ENCODE measurements around the gene COL5A1.
"Not testable (repeated sequence)": the region's sequence is repeated elsewhere in the genome, so short reads cannot be mapped to it uniquely, and the experiment has no call there.

COL5A1 gene

DNA sequence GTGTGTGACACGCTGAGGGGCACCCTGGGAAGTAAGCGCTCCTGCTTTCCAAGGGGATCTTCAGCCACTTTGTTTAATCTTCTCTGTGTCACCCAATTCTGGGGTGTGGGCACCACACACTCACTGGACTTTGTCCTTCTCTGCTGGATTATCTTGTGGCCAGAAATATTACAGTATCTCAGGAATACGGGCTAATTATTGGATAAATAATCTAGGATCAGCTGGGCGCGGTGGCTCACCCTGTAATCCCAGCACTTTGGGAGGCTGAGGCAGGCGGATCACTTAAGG is 50.9 kb downstream of the COL5A1 start:
- DNase-seq (ENCODE audit: low spot score) = no peak

DNA sequence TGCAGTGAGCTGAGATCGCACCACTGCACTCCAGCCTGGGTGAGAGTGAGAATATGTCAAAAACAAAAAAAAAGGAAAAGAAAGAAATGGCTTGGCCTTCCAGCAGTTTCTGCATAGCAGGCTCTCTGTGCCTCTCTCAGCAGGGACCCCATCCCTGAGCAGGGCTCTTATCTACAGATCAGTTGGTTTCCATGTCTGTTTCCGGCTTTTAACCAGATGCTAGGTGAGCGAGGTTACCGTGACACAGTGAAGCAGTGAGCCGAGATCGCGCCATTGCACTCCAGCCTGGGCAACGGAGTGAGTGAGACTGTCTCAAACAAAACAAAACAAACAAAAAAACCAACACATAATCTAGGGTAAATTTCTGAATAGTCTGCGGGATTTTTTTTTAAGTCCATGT is 51.4 kb downstream of the COL5A1 start:
- no peak for DNase-seq (ENCODE audit: low spot score)

DNA sequence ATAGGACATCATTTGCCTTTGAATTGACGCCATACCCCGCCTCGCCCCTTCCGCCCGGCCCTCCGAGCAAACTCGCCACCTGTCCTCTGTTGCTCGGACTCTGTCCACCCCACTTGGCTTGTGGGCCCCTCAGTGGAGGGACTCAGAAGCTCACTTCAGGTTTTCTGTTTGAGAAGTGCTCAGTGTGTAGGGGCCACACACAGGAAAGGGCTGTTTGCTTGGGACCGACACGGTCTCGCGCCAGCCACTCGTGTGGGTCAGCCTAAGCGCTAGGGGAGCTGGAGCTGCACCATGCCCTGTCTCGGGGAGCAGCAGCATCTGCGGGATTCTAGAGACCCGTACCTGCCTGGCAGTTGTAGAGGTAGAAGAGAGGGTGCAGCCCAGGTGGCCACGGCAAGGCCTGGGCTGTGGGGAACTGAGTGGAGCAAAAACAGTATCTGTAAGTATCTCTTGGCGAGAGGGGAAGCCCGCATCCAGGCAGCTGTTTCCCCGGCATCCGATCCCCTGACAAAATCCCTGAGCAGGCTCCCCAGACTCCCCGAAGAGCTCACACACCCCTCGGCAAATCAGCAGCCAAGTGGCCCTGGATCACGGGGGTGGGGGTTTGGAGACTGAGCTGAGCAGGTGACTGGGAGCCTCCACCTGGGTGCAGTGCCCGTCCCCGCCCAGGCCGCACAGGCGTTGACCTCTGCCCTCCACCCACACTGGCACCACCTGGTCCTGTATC is 52.2 kb downstream of the COL5A1 start:
- no peak for DNase-seq (ENCODE audit: low spot score)

DNA sequence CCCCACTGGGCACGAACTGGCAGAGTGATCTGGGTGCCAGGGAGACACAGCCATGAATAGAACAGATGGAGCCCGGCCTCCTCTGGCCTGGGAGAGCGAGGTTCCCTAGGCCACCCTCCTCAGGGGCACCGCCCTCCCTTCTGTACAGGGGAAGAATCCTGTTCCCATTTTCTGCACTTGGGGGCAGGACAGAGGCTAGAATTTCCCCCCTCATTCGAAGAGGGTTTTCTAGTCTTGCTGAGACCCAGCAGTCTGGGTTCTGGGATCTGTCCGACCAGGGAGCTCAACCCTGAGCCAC is 52.7 kb downstream of the COL5A1 start:
- DNase-seq (ENCODE audit: low spot score) = no peak

DNA sequence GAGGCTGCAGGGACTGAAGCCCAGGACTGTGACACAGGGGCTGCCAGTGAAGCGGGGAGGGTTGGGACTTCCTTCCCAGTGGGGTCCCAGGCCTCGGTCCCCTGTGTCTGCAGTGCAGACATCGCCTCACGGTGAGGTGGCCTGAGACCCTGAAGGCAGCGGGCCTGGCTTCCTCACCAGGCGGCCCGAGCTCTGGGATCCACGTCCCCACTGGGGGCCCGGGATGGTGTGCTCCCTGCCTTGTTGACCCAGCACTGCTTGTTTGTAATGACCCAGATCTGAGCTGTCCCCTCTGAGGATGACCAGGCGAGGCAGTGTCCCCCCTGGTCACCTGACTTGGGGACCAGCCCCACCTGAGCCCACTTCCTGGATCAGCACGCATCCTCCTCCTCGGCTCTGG is 53.1 kb downstream of the COL5A1 start:
- no peak for DNase-seq (ENCODE audit: low spot score)

DNA sequence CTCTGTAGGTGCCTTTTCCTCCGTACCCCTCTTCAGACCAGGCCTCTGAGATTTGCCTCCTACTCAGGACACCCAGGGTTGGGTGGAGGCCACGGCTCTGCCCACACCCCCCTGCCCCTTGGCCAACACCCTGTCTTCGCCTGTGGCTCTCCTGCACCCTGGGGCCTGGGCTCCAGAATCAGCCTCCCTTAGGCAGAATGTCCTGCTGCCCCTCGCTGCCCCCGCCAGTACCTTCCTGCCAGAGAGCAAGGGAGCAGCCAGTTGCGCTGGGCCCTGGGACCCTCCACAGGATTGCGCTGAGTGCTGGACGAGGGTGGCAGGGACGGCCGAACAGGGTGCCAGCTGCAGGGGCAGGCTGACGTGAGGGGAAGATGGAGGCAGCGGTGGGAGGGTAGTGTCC is 53.5 kb downstream of the COL5A1 start:
- DNase-seq (ENCODE audit: low spot score) = no peak

DNA sequence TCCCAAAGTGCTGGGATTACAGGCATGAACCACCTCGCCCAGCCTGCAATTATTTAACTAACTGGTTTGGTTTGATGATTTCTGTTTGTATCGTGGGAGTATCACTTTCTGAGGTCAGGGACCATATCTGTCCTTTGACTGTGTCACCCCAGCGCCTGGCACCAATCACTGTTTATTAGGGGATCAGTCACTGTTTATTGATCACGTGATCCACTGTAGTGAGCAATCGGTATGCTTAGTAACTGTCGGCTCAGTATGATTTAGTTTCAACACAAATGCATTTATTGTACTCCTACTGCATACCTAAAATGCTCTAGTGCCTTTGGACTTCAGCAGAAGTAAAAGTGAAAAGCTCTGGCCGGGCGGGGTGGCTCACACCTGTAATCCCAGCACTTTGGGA is 54.8 kb downstream of the COL5A1 start:
- DNase-seq (ENCODE audit: low spot score) = no peak

DNA sequence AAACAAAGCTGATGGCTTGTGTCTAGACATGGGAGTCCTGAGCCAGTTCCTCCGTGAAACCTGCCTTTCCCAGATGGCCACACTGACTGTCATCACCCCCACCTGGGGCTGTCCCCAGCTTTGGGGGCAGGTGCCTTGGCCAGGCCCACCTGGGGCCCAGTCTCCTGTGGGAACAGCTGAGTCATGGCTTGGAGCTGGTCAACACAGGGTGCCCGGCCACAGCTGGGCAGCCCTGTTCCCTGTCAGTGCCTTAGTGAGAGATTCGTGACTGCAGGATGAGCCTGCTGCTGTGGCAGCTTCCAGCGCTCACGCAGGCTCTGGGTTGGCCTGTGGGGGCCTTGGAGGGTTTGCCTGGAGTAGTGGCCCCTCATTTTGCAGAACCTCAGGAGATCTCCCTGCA is 56.5 kb downstream of the COL5A1 start:
- no peak for DNase-seq (ENCODE audit: low spot score)

DNA sequence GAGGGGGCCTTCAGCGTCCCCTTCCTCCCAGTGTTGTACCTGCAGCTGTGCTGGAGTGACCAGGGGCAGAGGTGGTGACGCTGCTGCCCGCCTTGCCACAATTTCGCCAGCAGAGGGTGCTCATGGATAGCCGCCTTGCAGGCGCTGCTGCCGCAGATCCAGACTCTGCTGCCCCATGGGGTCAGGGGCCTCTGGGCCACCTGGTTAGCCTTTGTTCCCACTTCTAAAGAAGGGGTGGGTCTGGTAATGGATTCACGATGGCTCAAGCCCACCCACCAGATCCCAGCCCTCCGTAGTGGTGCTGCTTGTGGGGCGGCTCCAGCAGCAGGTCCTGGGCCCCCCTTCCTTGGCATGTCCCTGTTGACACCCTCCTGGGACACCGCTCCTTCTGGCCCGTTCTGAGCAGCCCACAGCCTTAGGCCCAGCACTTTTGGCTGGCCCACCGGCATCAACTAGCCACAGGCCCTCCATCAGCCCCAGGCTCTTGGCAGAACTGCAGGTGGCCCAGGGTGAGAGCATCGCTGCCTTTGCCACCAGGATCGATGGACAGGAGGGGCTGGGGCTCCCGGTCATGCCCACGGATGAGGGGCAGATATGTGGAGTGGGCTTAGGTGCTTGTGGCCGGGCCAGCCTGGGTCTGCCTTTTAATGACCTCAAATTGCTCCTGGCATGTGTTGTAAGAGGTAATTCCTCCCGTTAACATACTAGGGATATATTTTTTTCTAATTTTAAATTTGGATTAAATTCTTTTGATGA is 57.2 kb downstream of the COL5A1 start:
- DNase-seq (ENCODE audit: low spot score) = peak; percentile 82

DNA sequence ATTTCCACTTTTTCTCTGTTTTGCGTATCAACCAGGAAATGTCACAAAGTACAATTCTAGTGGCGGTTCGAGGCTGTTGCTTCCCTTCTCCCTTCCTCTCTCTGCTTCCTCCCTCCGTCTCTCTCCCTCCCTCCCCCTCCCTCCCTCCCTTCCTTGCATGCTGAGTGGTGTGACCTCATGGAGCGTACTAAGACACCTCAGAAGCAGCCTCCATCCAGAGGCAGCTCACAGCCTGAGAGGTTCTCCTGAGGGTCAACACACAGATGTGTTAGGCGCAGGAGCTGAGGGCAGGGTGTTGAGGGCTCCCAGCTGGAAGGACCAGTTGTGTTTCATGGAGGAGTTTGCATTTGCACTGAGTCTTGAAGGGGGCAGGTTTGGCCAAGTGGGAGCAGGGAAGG is 57.7 kb downstream of the COL5A1 start:
- no peak for DNase-seq (ENCODE audit: low spot score)

DNA sequence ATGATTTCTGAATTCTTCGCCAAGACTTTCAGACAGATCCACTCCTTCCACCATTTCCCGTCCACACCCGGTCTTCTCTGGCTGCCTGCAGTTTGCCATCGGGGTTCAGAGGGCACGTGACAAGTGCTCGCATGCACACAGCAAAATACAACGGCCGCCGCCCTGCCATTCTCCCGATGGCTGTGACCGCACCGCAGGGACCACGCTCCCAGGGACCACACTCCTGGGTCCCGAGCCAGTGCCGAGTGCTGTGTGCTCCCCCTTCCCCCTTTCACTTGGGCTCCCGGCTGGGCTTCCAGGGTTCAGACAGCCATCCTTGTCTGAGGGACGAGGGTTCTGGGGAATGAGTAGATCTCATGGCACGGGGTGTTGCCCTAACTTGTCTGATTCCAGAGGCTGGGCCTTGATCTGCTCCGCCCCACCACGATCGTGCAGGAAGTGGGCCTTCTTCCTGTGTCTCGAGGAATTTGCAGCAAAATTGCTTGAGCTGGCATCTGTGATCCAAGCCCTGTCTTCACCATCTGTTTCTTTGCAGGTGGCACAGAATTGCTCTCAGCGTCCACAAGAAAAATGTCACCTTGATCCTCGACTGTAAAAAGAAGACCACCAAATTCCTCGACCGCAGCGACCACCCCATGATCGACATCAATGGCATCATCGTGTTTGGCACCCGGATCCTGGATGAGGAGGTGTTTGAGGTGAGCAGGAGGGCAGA is 59.2 kb downstream of the COL5A1 start:
- DNase-seq (ENCODE audit: low spot score) = no peak

DNA sequence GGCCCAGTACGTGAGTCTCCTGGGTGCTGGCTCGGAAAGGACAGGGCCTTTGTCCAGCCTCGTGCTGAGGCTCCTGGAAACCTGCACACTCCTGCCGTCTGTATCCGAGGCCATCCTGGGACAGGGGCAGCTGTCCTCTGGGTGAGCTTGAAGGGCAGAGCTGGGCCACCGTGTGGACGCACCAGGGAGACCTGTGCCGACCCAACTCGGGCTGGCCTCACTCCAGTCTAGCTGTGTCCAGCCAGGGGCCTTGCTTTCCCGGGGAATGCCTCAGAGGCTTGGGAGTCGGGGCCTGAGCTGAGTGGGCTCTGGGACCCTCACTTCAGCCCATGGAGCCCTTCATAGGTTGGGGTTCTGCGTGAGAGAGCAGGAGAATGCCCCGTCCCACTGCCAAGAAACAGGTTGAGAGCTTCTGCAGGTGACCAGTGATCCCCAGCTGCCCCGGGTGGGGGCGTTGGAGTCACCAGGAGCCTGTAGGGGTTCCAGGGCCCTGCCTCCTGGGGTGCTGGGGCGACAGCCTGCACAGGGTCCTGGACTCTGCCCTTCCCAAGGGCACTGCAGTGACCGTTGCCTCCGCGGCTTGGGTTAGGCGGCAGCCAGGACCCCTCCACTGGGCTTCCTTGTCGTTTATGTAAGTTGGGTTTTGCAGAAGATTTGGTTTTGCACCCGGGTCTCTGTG is 60.1 kb downstream of the COL5A1 start:
- DNase-seq (ENCODE audit: low spot score) = no peak

DNA sequence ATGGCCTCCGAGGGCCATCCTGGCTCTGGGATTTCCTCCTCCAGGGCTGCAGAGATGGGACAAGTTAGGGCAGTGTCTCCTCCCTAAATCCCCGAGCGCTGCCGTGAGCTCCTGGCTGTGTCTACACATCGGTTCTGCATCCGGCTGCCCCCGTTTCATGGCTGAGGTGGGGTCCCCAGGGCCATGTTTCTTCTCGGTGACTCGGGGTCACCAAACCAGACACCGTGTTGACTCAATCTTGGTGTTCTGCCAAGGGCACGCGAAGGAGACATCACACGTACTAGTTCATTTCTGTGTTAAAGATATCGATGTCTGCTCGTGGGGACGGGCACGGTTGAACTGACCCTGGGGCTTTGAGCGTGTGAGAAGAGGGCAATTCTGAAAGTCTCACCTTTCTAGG is 60.7 kb downstream of the COL5A1 start:
- no peak for DNase-seq (ENCODE audit: low spot score)

DNA sequence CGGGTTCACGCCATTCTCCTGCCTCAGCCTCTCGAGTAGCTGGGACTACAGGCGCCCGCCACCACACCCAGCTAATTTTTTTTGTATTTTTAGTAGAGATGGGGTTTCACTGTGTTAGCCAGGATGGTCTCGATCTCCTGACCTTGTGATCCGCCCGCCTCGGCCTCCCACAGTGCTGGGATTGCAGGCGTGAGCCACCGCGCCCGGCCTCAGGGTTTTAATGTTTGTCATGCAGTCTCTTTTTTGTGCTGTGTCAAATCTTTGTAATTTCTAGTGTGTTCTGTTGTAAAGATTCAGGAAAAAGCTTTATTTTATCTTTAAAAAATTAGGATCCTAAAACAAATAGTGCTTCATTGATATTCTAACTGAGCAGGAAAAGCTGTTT is 62.1 kb downstream of the COL5A1 start:
- DNase-seq (ENCODE audit: low spot score) = not testable (repeated sequence)

DNA sequence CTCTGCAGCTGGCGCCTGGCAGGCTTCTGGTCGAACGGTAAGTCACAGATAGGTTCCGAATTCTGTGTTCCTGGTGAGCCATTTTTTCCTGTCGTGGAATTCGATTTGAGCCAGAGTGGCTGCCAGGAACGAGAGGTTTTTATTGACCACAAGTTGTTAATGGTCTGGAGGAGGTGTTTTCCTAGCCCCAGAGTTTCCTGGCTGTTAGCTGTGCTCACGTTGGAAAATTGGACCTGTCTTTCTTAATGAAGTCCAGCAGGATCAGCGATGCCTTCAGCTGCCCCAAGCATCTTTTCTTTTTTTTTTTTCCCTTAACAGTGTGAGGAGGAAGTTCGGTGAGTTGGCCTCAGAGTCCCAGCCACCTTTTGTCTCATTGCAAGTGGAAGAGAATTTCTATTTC is 62.9 kb downstream of the COL5A1 start:
- no peak for DNase-seq (ENCODE audit: low spot score)

DNA sequence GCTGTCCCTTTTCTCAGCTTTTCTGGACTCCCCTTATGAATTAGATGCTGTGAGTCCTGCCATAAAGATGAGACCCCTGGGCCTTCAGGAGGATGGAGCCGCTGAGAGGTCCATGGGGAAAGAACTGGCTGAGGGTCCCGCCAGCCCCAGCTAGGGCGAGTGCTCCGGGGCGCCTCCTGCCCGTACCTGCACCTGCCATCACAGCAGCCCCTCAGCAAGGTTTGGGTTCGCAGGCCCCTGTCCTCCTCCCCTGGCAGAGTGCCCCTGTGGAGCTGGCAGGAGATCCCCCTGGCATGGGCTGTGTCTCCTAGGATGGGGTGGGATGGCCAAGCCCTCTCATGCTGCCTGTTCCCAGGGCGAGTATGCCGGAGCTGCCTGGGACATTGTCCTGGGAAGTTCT is 64.2 kb downstream of the COL5A1 start:
- DNase-seq (ENCODE audit: low spot score) = no peak

DNA sequence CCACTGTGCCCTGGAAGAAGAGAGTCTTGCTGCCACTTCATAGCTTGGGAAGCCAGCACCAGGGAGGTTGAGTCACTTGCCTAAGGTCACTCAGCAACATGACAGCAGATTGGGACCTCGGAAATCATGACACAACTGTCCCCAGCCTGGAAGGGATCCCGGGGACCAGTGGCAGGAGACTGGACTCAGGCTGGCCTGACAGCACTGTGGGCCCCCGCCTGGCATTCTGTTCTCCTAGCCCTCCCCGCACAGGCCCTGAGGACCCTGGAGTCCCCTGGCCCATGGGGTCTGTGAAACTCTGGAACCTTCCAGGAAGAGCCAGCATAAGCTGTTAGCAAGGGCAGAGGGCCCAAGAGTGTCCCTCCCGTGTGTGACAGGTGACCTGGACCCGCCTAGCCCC is 64.9 kb downstream of the COL5A1 start:
- no peak for DNase-seq (ENCODE audit: low spot score)

DNA sequence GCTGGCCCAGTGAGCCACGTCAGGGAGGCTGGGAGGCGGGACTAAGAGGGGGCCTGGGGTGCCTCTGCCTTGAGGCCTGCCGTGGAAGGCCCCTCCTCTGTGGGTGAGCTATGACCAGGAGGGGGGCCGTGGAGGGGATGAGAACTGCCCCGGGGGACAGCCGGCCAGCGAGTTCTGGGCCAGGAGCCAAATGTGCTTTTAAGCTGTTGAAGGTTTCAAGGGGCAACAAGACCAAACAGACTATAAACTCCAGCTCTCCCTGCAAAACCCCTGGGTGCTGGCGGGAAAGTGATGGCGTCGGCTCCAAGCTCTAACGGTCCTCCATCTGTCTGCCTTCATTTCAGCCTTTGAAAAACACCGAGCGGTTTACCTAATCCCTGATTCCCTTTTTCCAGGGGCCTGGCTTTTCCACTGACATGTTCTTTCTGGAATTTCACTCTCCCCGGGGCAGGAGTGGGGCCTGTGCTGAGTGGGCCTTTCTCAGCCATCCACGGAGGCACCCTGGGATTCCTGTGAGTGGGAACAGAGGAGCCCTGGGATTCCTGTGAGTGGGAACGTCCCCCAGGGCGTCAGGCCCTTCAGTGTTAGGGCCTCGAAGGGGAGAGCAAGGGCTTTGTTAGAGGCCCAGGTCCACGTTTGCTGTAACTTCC is 65.6 kb downstream of the COL5A1 start:
- peak; percentile 58 for DNase-seq (ENCODE audit: low spot score)

DNA sequence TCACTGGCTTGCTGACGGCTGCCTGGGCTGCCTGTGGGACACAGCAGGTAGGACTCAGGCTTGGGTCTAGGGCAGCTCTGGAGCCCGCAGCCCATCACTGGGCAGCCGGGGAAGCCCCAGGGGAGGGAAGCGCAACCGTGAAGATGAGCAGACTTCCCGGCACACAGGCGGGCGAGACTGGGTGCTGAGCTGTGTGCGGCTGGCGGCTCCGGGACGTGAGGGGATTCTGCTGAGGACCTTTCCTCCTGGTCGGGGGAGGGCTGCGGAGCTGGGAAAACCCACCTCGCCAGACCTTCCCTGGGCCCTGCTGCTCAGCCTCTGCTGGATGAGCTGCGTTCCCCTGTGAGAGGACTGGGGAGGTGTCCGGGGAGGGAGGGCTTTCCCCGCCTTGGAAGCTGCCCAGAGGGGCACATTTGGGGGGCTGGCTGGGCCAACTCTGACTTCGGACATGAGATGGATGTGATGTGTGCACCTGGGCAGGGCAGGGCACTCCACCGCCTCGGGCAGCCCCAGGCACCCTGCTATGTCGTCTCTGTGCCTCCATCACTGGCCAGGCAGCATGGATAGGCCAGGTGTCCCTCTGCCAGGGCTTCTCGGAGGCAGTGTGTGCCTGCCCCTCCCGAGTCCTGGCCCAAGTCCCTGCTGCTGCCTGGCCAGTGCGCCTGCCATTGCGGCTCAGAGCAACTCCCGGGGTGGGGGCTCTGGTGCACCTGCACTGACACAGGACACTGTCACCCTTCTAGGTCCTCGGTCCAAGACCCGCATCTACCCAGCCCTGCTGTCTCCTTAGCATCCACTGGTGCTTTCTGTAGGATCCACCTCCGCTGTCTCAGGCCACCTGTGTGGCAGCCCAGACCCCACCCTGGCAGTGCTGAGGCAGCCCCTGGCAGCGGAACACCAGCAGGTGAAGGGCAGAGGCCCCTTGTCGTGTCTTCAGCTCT is 66.4 kb downstream of the COL5A1 start:
- no peak for DNase-seq (ENCODE audit: low spot score)

DNA sequence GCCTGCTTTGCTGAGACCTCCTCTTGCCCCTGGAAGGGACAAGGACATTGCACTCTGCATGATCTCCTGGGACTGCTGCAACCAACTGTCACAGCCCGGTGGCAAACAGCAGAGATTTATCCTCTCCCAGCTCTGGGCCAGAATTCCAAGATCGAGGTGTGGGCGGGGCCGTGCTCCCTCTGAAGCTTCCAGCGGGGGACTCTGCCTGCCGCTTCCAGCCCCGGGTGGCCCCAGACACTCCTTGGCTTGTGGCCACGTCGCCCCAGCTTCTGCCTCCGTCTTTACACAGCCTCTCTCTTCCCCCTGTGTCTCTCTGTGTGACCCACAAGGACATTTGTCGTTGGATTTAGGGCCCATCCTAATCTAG is 67.1 kb downstream of the COL5A1 start:
- DNase-seq (ENCODE audit: low spot score) = no peak

DNA sequence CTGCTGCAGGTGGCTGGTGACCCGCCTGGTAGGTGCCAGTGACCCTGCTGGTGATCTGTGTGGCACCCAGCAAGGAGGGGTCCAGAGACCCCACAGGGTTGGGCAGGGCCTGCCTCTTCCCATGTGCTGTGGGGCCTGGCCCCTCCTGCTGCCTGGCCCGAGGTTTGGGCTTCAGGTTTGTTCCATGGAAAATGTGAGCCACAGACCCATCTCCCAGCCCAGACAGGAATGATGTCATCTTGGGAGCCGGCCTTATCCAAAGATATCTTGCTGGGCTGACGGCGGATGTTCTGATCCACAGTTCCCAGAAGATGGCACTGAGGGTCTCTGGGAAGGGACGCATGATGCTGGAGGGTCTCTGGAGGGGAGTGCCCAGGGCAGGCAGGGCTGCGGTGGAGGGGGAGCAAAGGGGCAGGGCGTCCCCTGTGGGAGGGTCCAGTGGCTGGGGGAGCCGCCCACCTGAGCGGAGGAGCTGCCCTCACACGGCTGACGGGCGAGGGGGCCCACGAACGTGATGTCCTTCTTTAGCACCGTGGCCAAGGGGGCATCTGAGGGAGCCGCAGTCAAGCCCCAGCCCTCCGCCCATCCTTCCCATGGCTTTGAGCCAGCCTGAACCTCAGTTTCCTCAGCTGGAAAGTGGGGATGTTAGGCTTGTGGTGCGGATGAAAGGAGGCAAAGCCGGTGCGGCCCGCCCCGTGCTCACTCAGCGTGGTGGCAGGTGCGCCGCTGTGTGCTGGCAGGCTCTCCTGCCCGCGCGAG is 68.1 kb downstream of the COL5A1 start:
- DNase-seq (ENCODE audit: low spot score) = peak; percentile 75

Data from AG08396 (cell line).